Retinal pigment epithelial cell (primary cell): ENCODE data around the gene RNF166.

Experiments
- DNase-seq: peaks from one replicate; pipeline ENCODE4 v3.0.0-alpha.2; 2010; ENCODE audit warnings: low read depth
- H3K4me3 ChIP-seq: 2 replicates; pipeline ENCODE4 v1.5.1; 2011; ENCODE audit warnings: mild to moderate bottlenecking, low read length, control low read depth, moderate library complexity
- CTCF ChIP-seq: conservative IDR thresholded peaks from 2 replicates; pipeline ENCODE4 v1.5.1; 2011; ENCODE audit warnings: low read depth, low read length, control low read depth, inconsistent platforms

The RNF166 gene

GRCh38 chr16:88699180-88699579 lies 7.0 kb downstream of the RNF166 start:
- no peak overlapping the region for H3K4me3 ChIP-seq

DNA sequence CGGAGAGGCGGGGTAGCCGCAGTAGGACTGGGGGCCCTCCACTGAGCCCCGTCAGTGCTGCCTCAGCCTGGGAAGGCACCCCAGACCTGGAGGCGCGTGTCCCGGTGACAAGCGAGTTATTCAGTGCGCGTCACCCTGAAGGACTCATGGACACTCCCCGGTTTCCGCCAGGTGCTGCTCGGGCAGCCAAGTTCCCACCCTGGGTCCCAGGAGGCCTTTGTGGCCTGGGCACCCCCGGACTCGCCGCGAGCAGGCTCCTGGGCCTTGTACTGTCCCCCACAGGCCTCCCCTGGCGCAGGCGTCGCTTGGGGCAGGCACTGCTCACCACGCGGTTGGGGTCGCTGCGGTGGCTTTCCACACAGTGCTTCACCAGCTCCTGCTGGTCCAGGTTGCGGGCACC lies 7.6 kb downstream of the RNF166 start:
- no peak overlapping the region for H3K4me3 ChIP-seq
- TF ChIP-seq CTCF = no peak
- no peak for DNase-seq

More at GRCh38 chr16:88699180-88699579, 7.0 kb downstream of the RNF166 start:
- TF ChIP-seq CTCF = no peak
- no peak for DNase-seq

GRCh38 chr16:88697831-88698615 lies 8.2 kb downstream of the RNF166 start:
- TF ChIP-seq CTCF = peak; percentile 50
- H3K4me3 ChIP-seq = no peak overlapping the region
- no peak for DNase-seq

DNA sequence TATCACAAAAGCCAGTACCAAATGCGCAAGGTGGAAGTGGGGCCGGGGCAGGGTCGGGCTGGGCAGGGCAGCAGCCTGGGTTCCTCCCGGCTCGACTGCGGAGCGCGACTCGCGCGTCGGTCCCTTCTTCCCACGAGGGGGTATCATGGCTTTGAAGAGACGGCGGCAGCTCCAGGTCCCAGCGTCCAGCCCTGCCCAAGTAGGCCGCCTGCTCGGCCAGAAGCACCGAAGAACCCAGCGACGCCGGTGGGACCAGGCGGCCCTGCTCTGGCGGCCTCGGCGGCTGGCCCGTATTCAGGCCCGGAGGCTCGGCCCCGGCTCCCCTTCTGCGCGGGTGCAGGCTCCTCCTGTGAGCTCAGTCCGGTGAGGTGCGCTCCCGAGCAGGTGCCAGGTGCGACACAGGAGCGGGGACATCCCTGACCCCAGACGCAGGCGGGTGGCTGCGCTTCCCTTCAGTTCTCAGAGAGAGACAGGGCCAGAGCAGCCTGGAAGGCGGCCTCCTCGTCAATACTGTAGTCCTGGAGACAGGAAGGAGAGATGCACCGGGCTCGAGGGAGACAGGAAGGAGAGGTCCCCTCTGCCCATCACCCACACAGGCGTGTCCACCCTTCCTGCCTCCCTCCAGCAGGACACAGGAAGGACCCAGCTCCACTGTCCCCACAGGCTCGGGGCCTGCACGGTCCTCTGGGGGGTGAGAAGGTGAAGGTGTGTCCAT lies 8.9 kb downstream of the RNF166 start:
- no peak overlapping the region for H3K4me3 ChIP-seq
- DNase-seq = no peak
- no peak for TF ChIP-seq CTCF

DNA sequence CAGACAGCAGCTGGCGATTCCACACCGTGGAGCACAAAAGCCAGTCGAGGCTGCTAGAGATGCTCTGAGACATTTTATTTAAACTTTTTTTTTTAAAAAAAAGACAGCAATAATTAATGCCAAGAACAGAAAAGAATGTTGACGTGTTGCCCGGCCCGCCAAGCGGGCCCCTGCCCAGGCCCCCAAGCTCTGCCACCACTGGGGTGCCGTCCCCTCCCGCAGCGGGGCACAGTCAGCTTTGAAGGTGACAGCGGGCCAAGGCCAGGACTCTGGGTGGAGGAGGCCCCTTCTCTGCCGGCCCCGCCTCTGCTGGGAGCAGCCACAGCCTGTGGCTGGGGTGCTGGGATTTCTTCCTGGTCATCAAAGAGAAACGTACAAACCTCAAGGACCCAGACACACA lies 9.8 kb downstream of the RNF166 start:
- DNase-seq = no peak
- no peak for TF ChIP-seq CTCF
- H3K4me3 ChIP-seq = no peak overlapping the region

DNA sequence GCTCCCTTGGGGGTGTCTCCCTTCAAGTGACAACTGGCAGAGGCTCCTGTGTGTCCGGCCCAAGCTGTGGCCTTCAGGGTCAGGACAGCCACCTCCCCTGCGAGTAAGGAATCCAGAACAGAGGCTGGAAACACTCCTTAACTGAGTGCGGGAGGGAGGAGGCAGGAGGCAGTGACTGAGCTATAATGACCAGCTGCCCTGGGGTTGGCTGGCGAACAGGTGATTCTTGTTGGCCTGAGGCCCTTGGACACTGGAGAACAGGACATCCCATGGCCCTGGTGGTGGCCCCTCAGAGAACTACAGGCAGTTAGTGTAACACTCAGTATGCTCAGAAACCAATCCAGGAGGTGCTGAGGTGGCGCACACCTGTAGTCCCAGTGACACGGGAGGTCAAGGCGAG lies 10.5 kb downstream of the RNF166 start:
- no peak for TF ChIP-seq CTCF
- H3K4me3 ChIP-seq = no peak overlapping the region
- no peak for DNase-seq

DNA sequence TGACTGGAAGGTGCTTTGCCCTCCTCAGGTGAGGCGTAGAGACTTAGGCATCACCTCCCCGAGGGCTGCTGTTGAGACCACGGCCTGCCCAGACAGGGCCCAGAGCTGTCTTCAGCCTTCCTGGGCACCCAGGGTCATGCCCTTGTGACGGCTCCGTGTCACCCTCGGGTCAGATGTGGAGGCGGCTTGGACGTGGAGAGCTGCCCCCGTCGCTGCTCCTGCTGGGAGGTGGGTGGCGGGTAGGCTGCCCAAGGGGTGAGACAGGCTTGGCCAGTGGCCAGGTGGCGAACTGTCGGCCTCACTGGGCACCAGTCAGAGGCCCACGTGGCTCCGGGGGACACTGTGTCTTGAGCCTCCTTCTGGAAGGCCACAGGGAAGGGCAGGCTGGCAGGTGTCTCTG lies 11.0 kb downstream of the RNF166 start:
- no peak for TF ChIP-seq CTCF
- DNase-seq = no peak
- no peak overlapping the region for H3K4me3 ChIP-seq
